Vagina (tissue), 2 donors: Measurements from ENCODE around the gene NANOS3. TPM values are rescaled to one million over a fixed set of nuclear protein-coding genes. Genes with fewer than 3 reads are reported as not detected.

Experiments used
- DNase-seq, 2 donors: peaks; one replicate each; pipeline ENCODE4 v3.0.0-alpha.2; 2017; ENCODE audit errors: extremely low spot score in 2 of 2
- H3K27ac ChIP-seq: fragments of 200-600 bp; sonication (generic); one replicate; pipeline ENCODE4 v1.5.1; 2019
- H3K27me3 ChIP-seq: fragments of 200-600 bp; sonication (generic); one replicate; pipeline ENCODE4 v1.5.1; 2019
- H3K36me3 ChIP-seq, 2 donors: fragments of 200-600 bp; sonication (generic); one replicate each; pipeline ENCODE4 v1.5.1; 2017 to 2019
- H3K4me1 ChIP-seq: fragments of 200-600 bp; sonication (generic); one replicate; pipeline ENCODE4 v1.5.1; 2019
- H3K4me3 ChIP-seq, 2 donors: fragments of 200-600 bp; sonication (generic); 1 replicate in 1 of 2; 2 replicates in 1 of 2; pipeline ENCODE4 v1.5.1; 2016 to 2019
- H3K9me3 ChIP-seq: fragments of 200-600 bp; sonication (generic); one replicate; pipeline ENCODE4 v1.5.1; 2019
- CTCF ChIP-seq, 3 experiments: fragments of 450-650 bp in 2 of 3; fragments of 200-600 bp in 1 of 3; sonication (generic) in 1 of 3; IDR thresholded peaks; one replicate each; pipeline ENCODE4 v1.5.1; 2017 to 2019; ENCODE audit warnings: antibody characterized with exemption in 3 of 3, mild to moderate bottlenecking in 2 of 3, moderate library complexity in 2 of 3
- POLR2A ChIP-seq, 2 donors: fragments of 450-650 bp; IDR thresholded peaks; one replicate each; pipeline ENCODE4 v1.6.1; 2017; ENCODE audit warnings: antibody characterized with exemption in 2 of 2, mild to moderate bottlenecking in 2 of 2, moderate library complexity in 2 of 2
- POLR2AphosphoS5 ChIP-seq, 2 donors: sonication (generic); formaldehyde crosslinking; IDR thresholded peaks; one replicate each; pipeline ENCODE4 v1.9.0; 2017; ENCODE audit warnings: antibody characterized with exemption in 2 of 2, mild to moderate bottlenecking in 2 of 2, low read depth in 1 of 2; ENCODE audit not compliant: insufficient read depth in 1 of 2
- intact Hi-C: fragments of 100-400 bp; cut with DNase I; formaldehyde crosslinking; loops from one replicate; pipeline ENCODE4 v1.15.1; 2023
- total RNA-seq: library from RNA; depleted of rRNA; stranded (reverse); fragments of >200 nt; gene quantifications from one replicate; pipeline ENCODE4 v1.2.3, GENCODE V29; 2016

NANOS3 gene
- total RNA-seq, 1 donor from 2014 or later = not detected

- intact Hi-C loops = loop anchor here (5.0 kb wide), 1 partner anchor 165 kb away; no protein-coding TSS in a partner anchor
- H3K27me3 ChIP-seq = no peaks in the 10 kb centered on the region
- H3K9me3 ChIP-seq = no peaks in the 10 kb centered on the region
- peak overlapping the region; percentile 88 for H3K27ac ChIP-seq
- TF ChIP-seq POLR2A (IDR thresholded peaks at IDR 0.05) (no peak), CTCF (IDR thresholded peaks at IDR 0.05) (no peak), POLR2AphosphoS5 (IDR thresholded peaks at IDR 0.05; ENCODE audit: insufficient read depth in 1 of 2, low read depth in 1 of 2) (no peak)
- H3K4me1 ChIP-seq = peaks cover 54% of the 10 kb centered on the region
- no peak for DNase-seq
- H3K4me3 ChIP-seq = no peak overlapping the region
- H3K36me3 ChIP-seq = no peaks in the 10 kb centered on the region
These were observed 10.6 kb downstream of the NANOS3 start for GRCh38 chr19:13887517-13887916.

DNA sequence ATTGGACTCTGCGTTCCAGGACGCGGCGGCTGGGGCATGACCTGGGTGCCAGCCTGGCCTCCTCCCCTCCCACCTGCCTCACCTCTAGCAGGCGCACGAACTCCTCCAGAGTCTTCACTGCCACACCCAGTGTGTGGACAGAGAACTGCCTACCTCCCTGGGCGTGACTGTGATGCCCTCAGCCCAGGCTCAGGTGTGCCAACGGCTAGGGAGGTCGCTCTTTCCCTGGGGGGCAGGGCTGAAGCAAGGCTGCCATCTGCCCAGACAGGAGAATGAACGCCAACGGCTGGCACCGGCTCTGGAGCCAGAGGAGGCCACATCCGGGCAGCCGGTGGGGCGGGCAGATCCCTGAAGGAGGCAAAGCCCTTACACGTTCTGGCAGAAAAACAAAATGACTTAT is 11.3 kb downstream of the NANOS3 start:
- Histone ChIP-seq H3K4me1 (peaks cover 48% of the 10 kb centered on the region), H3K27me3 (no peaks in the 10 kb centered on the region), H3K36me3 (no peaks in the 10 kb centered on the region), H3K9me3 (no peaks in the 10 kb centered on the region), H3K4me3 (no peak overlapping the region), H3K27ac (peak overlapping the region; percentile 46)
- intact Hi-C loops = loop anchor here (5.0 kb wide), 1 partner anchor 164 kb away; no protein-coding TSS in a partner anchor
- no peak for DNase-seq
- TF ChIP-seq CTCF (IDR thresholded peaks at IDR 0.05) (no peak), POLR2AphosphoS5 (IDR thresholded peaks at IDR 0.05; ENCODE audit: insufficient read depth in 1 of 2, low read depth in 1 of 2) (peak in 1 of 2 donors; percentile 8), POLR2A (IDR thresholded peaks at IDR 0.05) (no peak)

- Histone ChIP-seq H3K4me3 (no peak overlapping the region), H3K27ac (no peak overlapping the region), H3K9me3 (no peaks in the 10 kb centered on the region), H3K36me3 (no peaks in the 10 kb centered on the region), H3K4me1 (peaks cover 33% of the 10 kb centered on the region), H3K27me3 (no peaks in the 10 kb centered on the region)
- DNase-seq = no peak
- TF ChIP-seq POLR2A (IDR thresholded peaks at IDR 0.05) = no peak
- no peak for TF ChIP-seq CTCF (IDR thresholded peaks at IDR 0.05)
- TF ChIP-seq POLR2AphosphoS5 (IDR thresholded peaks at IDR 0.05; ENCODE audit: insufficient read depth in 1 of 2, low read depth in 1 of 2) = no peak
- intact Hi-C loops = no loop called here
These were observed 13.2 kb downstream of the NANOS3 start for GRCh38 chr19:13890136-13890535.

- H3K9me3 ChIP-seq = no peaks in the 10 kb centered on the region
- TF ChIP-seq POLR2A (IDR thresholded peaks at IDR 0.05) (no peak), CTCF (IDR thresholded peaks at IDR 0.05) (no peak), POLR2AphosphoS5 (IDR thresholded peaks at IDR 0.05; ENCODE audit: insufficient read depth in 1 of 2, low read depth in 1 of 2) (no peak)
- H3K4me1 ChIP-seq = peaks cover 7% of the 10 kb centered on the region
- H3K36me3 ChIP-seq = no peaks in the 10 kb centered on the region
- DNase-seq = no peak
- H3K27ac ChIP-seq = no peak overlapping the region
- intact Hi-C loops = no loop called here
- no peaks in the 10 kb centered on the region for H3K27me3 ChIP-seq
- no peak overlapping the region for H3K4me3 ChIP-seq
These were observed 15.9 kb downstream of the NANOS3 start for GRCh38 chr19:13892870-13893269.

DNA sequence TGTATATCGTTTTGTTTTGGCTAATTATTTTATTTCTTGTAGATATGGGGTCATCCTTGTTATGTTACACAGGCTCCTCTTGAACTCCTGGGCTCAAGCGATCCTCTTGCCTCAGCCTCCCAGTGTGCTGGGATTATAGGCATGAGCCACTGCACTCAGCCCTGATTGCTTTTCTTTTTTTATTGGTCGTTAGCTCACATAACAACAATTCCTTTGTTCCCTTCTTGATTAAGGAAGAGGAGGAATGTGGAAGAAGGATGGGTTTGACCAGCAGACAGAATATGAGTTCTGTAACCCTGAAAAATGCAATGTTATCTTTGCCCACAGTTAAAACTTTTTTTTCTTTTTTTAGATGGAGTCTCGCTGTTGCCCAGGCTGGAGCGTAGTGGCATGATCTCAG is 17.6 kb downstream of the NANOS3 start:
- TF ChIP-seq CTCF (IDR thresholded peaks at IDR 0.05) = no peak
- no peak for TF ChIP-seq POLR2A (IDR thresholded peaks at IDR 0.05)
- TF ChIP-seq POLR2AphosphoS5 (IDR thresholded peaks at IDR 0.05; ENCODE audit: insufficient read depth in 1 of 2, low read depth in 1 of 2) = no peak
- intact Hi-C loops = no loop called here
- no peaks in the 10 kb centered on the region for H3K36me3 ChIP-seq
- H3K27me3 ChIP-seq = no peaks in the 10 kb centered on the region
- H3K4me1 ChIP-seq = no peaks in the 10 kb centered on the region
- no peak overlapping the region for H3K4me3 ChIP-seq
- no peak for DNase-seq
- H3K9me3 ChIP-seq = no peaks in the 10 kb centered on the region
- no peak overlapping the region for H3K27ac ChIP-seq
